ENCODE results near the gene MBP.

DNA sequence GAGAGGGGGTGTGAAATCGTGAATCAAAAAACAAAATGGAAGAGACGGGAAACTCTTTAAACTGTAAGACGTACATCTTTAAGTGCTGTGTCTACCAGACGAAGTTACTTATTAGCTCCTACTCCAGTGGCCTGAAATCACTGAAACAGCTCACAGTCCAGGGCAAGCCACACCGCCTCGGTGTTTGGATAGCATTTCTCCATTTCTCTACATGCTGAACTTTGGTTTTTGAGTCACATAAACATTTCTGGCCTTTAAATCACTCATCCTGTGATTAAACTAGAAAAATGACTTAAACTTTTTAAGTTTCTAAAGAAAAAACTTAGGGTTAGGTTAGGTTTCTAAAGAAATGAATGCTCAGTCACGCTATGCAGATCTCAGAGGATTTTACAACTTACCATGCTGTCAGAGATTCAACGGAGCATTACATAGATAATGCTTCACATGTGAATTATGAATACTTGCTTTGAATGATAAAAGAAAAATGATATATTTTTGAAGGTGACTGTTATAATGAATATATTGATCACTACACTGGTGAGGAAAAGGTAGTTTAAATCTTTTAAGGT is 138.4 kb downstream of the MBP start:
- TF ChIP-seq, protein P1, sequence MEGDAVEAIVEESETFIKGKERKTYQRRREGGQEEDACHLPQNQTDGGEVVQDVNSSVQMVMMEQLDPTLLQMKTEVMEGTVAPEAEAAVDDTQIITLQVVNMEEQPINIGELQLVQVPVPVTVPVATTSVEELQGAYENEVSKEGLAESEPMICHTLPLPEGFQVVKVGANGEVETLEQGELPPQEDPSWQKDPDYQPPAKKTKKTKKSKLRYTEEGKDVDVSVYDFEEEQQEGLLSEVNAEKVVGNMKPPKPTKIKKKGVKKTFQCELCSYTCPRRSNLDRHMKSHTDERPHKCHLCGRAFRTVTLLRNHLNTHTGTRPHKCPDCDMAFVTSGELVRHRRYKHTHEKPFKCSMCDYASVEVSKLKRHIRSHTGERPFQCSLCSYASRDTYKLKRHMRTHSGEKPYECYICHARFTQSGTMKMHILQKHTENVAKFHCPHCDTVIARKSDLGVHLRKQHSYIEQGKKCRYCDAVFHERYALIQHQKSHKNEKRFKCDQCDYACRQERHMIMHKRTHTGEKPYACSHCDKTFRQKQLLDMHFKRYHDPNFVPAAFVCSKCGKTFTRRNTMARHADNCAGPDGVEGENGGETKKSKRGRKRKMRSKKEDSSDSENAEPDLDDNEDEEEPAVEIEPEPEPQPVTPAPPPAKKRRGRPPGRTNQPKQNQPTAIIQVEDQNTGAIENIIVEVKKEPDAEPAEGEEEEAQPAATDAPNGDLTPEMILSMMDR (IDR thresholded peaks at IDR 0.05 in 8 of 11, conservative IDR thresholded peaks at IDR 0.05 in 3 of 11): no peak
- no peak for TF ChIP-seq POLR2AphosphoS5 (IDR thresholded peaks at IDR 0.05)

All from spleen (tissue), 7 donors.